HG03103 (cell line): ENCODE results near the gene AKAP7.
"Not testable (repeated sequence)": the region's sequence is repeated elsewhere in the genome, so short reads cannot be mapped to it uniquely, and the experiment has no call there.

Source experiments
- ATAC-seq: cut with Tn5 transposase; IDR thresholded peaks from one replicate; pipeline ENCODE4 v1.9.1; 2021; ENCODE audit warnings: low read depth; ENCODE audit not compliant: unreplicated experiment

The AKAP7 gene

GRCh38 chr6:131286469-131287040 is 151.3 kb downstream of the AKAP7 start:
- no peak for ATAC-seq

GRCh38 chr6:131288214-131288613 is 152.9 kb downstream of the AKAP7 start:
- ATAC-seq, result no peak

- no peak for ATAC-seq
Measured at GRCh38 chr6:131290955-131291354, 155.7 kb downstream of the AKAP7 start.

- no peak for ATAC-seq
Measured at GRCh38 chr6:131292145-131292938, 157.1 kb downstream of the AKAP7 start.

- no peak for ATAC-seq
Measured at GRCh38 chr6:131293472-131293911, 158.2 kb downstream of the AKAP7 start.

- ATAC-seq, result no peak
Measured at GRCh38 chr6:131295081-131295480, 159.8 kb downstream of the AKAP7 start.

GRCh38 chr6:131300826-131301225 is 165.6 kb downstream of the AKAP7 start:
- ATAC-seq, result not testable (repeated sequence)

- no peak for ATAC-seq
Measured at GRCh38 chr6:131303338-131303930, 168.2 kb downstream of the AKAP7 start.

- ATAC-seq, result no peak
Measured at GRCh38 chr6:131305037-131305850, 170.0 kb downstream of the AKAP7 start.

GRCh38 chr6:131309437-131309836 is 174.2 kb downstream of the AKAP7 start:
- no peak for ATAC-seq

- ATAC-seq, result no peak
Measured at GRCh38 chr6:131314838-131315237, 179.6 kb downstream of the AKAP7 start.

GRCh38 chr6:131316654-131317053 is 181.4 kb downstream of the AKAP7 start:
- ATAC-seq, result no peak

- ATAC-seq, result no peak
Measured at GRCh38 chr6:131317516-131317915, 182.2 kb downstream of the AKAP7 start.

GRCh38 chr6:131321589-131321988 is 186.3 kb downstream of the AKAP7 start:
- no peak for ATAC-seq

GRCh38 chr6:131322125-131322524 is 186.9 kb downstream of the AKAP7 start:
- ATAC-seq, result no peak

GRCh38 chr6:131325669-131326068 is 190.4 kb downstream of the AKAP7 start:
- not testable (repeated sequence) for ATAC-seq

- not testable (repeated sequence) for ATAC-seq
Measured at GRCh38 chr6:131328727-131329126, 193.5 kb downstream of the AKAP7 start.

- ATAC-seq, result no peak
Measured at GRCh38 chr6:131331151-131331550, 195.9 kb downstream of the AKAP7 start.

GRCh38 chr6:131331873-131332781 is 196.9 kb downstream of the AKAP7 start:
- no peak for ATAC-seq
